ENCODE measurements around the gene SEC31A. TPM values are rescaled to one million over a fixed set of nuclear protein-coding genes. Genes with fewer than 3 reads are reported as not detected.

Gene SEC31A
- total and polyA plus RNA-seq, 2 of the 4 experiments (the other 2 are of a cell fraction) = 278 to 366 TPM

DNA sequence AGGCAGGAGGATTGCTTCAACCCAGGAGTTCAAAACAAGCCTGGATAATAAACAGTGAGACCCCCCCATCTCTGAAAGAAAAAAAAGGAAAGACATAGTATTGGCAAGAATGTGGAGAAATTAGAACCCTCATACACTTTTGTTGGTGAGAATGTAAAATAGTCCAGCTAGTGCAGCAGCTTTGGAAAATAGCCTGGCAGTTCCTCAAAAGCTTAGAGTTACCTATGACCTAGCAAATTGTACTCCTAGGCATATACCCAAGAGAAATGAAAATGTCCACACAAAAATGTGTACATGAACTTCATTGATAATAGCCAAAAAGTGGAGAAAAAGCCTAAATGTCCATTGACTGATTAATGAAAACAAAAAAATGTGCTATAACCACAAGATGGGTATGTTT is 30.8 kb upstream of the SEC31A start:
- no TSS peak for BruUV-seq (replicated peaks)
- H3K23ac ChIP-seq (ENCODE audit: low read depth, low read length) = no peak overlapping the region
- DNase-seq (no peak), ATAC-seq (ENCODE audit: low read depth) (no peak)
- H2BK5ac ChIP-seq (ENCODE audit: low read depth, low read length, poor library complexity, severe bottlenecking) = no peak overlapping the region
- H2BK15ac ChIP-seq (ENCODE audit: low read depth, low read length) = no peak overlapping the region
- no peak overlapping the region for H3K4ac ChIP-seq (ENCODE audit: low read depth, low read length)
- H3K36me3 ChIP-seq (ENCODE audit: control insufficient read depth, insufficient read depth, low read length) = peaks cover 3% of the 10 kb centered on the region
- H3K9me1 ChIP-seq (ENCODE audit: insufficient read depth, low read length) = no peaks in the 10 kb centered on the region
- ChIA-PET POLR2A (ENCODE audit: unreplicated experiment) (no interaction called here), CTCF (no interaction called here)
- no peak overlapping the region for H4K91ac ChIP-seq (ENCODE audit: insufficient read depth, low read depth, low read length)
- H3K79me1 ChIP-seq (ENCODE audit: low read depth in 1 of 2, low read length in 2 of 2) = peaks cover 0 to 3% of the 10 kb centered on the region in 2 experiments; a peak in 1 of 4 replicates
- no peak overlapping the region for H3K9ac ChIP-seq (ENCODE audit: low read depth, low read length)
- dilution Hi-C loops (cut with HindIII; ENCODE audit: low sequenced_read_pairs, unreplicated experiment) = no loop called here
- no peak overlapping the region for H3K4me2 ChIP-seq (ENCODE audit: low read depth, low read length)
- TF ChIP-seq CHD1 (IDR thresholded peaks at IDR 0.05; ENCODE audit: low read depth, low read length) = no peak
- TF ChIP-seq MXI1 (IDR thresholded peaks at IDR 0.05; ENCODE audit: borderline replicate concordance, low read depth, low read length) = no peak
- no peak for TF ChIP-seq MAFK (IDR thresholded peaks at IDR 0.05; ENCODE audit: low read depth, low read length)
- no peak for TF ChIP-seq MAZ (IDR thresholded peaks at IDR 0.05; ENCODE audit: borderline replicate concordance, low read depth, low read length)
- TF ChIP-seq, protein P1, sequence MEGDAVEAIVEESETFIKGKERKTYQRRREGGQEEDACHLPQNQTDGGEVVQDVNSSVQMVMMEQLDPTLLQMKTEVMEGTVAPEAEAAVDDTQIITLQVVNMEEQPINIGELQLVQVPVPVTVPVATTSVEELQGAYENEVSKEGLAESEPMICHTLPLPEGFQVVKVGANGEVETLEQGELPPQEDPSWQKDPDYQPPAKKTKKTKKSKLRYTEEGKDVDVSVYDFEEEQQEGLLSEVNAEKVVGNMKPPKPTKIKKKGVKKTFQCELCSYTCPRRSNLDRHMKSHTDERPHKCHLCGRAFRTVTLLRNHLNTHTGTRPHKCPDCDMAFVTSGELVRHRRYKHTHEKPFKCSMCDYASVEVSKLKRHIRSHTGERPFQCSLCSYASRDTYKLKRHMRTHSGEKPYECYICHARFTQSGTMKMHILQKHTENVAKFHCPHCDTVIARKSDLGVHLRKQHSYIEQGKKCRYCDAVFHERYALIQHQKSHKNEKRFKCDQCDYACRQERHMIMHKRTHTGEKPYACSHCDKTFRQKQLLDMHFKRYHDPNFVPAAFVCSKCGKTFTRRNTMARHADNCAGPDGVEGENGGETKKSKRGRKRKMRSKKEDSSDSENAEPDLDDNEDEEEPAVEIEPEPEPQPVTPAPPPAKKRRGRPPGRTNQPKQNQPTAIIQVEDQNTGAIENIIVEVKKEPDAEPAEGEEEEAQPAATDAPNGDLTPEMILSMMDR (conservative IDR thresholded peaks at IDR 0.05; ENCODE audit: low read depth, low read length) = no peak
- TF ChIP-seq ELK1 (IDR thresholded peaks at IDR 0.05; ENCODE audit: borderline replicate concordance, low read depth, low read length) = no peak
- no peak for TF ChIP-seq RCOR1 (IDR thresholded peaks at IDR 0.05; ENCODE audit: insufficient replicate concordance, low read length)
- no peak for TF ChIP-seq RFX5 (IDR thresholded peaks at IDR 0.05; ENCODE audit: low read depth, low read length)
- no peak for TF ChIP-seq POLR2A (IDR thresholded peaks at IDR 0.05; ENCODE audit: low read depth, low read length)
- TF ChIP-seq NFE2L2 (IDR thresholded peaks at IDR 0.05; ENCODE audit: low read depth, low read length) = no peak
- no peak for TF ChIP-seq BHLHE40 (IDR thresholded peaks at IDR 0.05; ENCODE audit: low read depth, low read length)
- no peak for TF ChIP-seq USF2 (IDR thresholded peaks at IDR 0.05; ENCODE audit: low read depth, low read length)
- no peak for TF ChIP-seq FOS (IDR thresholded peaks at IDR 0.05; ENCODE audit: low read depth, low read length)
- TF ChIP-seq CEBPB (IDR thresholded peaks at IDR 0.05; ENCODE audit: low read depth, low read length) = no peak
- TF ChIP-seq SMC3 (IDR thresholded peaks at IDR 0.05; ENCODE audit: low read depth, low read length) = no peak
- no peak for TF ChIP-seq RAD21 (IDR thresholded peaks at IDR 0.05; ENCODE audit: low read length)
- H3K9me3 ChIP-seq (ENCODE audit: control insufficient read depth, insufficient read depth, low read length) = no peaks in the 10 kb centered on the region
- H4K20me1 ChIP-seq (ENCODE audit: insufficient read depth, low read length) = no peaks in the 10 kb centered on the region
- H3K27me3 ChIP-seq (ENCODE audit: control insufficient read depth, insufficient read depth, low read length) = no peaks in the 10 kb centered on the region
- H2AK5ac ChIP-seq (ENCODE audit: low read depth, low read length) = no peak overlapping the region
- in situ Hi-C loops (cut with MboI; ENCODE audit: low sequenced_read_pairs) = no loop called here
- H2BK20ac ChIP-seq (ENCODE audit: low read depth, low read length) = no peak overlapping the region
- H3K56ac ChIP-seq (ENCODE audit: extremely low read depth, insufficient read depth, low read length) = no peak overlapping the region
- H4K8ac ChIP-seq (ENCODE audit: low read depth in 2 of 2, low read length in 2 of 2) = no peak overlapping the region
- H2AFZ ChIP-seq (replicated peaks; ENCODE audit: low read length, poor library complexity) = no peak overlapping the region
- intact Hi-C loops (cut with micrococcal nuclease) = loop anchor here (5.0 kb wide), 1 partner anchor 41 kb away; no protein-coding TSS in a partner anchor
- H2BK120ac ChIP-seq (ENCODE audit: low read depth, low read length) = no peak overlapping the region
- no peaks in the 10 kb centered on the region for H3K4me1 ChIP-seq (ENCODE audit: control insufficient read depth, insufficient read depth, low read length)
- no peak overlapping the region for H3K18ac ChIP-seq (ENCODE audit: low read depth, low read length)
- no peak overlapping the region for H4K5ac ChIP-seq (ENCODE audit: low read depth, low read length)
- no peak overlapping the region for H3K27ac ChIP-seq (ENCODE audit: insufficient read depth, low read length)
- H3K14ac ChIP-seq (replicated peaks; ENCODE audit: low read depth, low read length) = no peak overlapping the region
- no peak overlapping the region for H2AK9ac ChIP-seq (replicated peaks; ENCODE audit: low read depth, low read length, poor library complexity)
- H3K4me3 ChIP-seq (ENCODE audit: insufficient read depth, low read depth, low read length) = no peak overlapping the region

Measured in IMR-90 (cell line).